K562 (cell line): ENCODE measurements around the gene CETN2. TPM values are rescaled to one million over a fixed set of nuclear protein-coding genes. Genes with fewer than 3 reads are reported as not detected.

Experiments
- ATAC-seq: fragments of 200-7000 bp; cut with Tn5 transposase; 3 replicates; pipeline ENCODE4 v1.9.1; 2020; ENCODE audit warnings: moderate library complexity
- BruUV-seq: library from RNA; stranded (reverse); fragments of 400-500 nt; replicated peaks from 2 replicates; lab custom pipeline; 2021; lab: Mats Ljungman, UMichigan
- CTCF ChIA-PET: fragments of 300-600 bp; formaldehyde crosslinking; extraction: SDS; loops from one replicate; lab custom pipeline; 2021; ENCODE audit warnings: low intra/inter-chr PET ratio; lab: Yijun Ruan, JAX
- POLR2A ChIA-PET: fragments of 300-600, 350-650 bp; sonication (Branson Sonifier 250); formaldehyde crosslinking; extraction: SDS; loops from one replicate; lab custom pipeline; 2021; ENCODE audit warnings: antibody characterized with exemption, inconsistent platforms; lab: Yijun Ruan, JAX
- DNase-seq, 4 experiments: peaks; one replicate each; pipeline versions ENCODE4 v3.0.0 to v3.0.0-alpha.2; 2011 to 2018; ENCODE audit warnings: low spot score in 3 of 4, mixed read lengths in 3 of 4; ENCODE audit errors: extremely low read depth in 1 of 4
- FAIRE-seq: peaks from 2 replicates; lab custom pipeline; 2011; peaks lifted over from hg19 to GRCh38; lab: Jason Lieb, UNC
- H2AFZ ChIP-seq: 2 replicates; pipeline ENCODE4 v1.6.0; 2011; ENCODE audit warnings: low read depth, low read length, control low read depth, inconsistent platforms
- H3K27ac ChIP-seq: fragments of 200-600 bp; 3 replicates; pipeline ENCODE4 v1.8.0; 2011; ENCODE audit warnings: low read depth, mild to moderate bottlenecking, control low read depth, inconsistent platforms, low read length, moderate library complexity, mixed read lengths; ENCODE audit errors: extremely low read depth
- H3K27me3 ChIP-seq, 2 experiments: fragments of 300-600 bp in 1 of 2; 2 replicates in 1 of 2; 3 replicates in 1 of 2; pipeline versions ENCODE4 v1.6.0 to v1.8.0; 2011; ENCODE audit warnings: inconsistent platforms in 2 of 2, low read length in 2 of 2, mild to moderate bottlenecking in 1 of 2, mixed read lengths in 1 of 2, moderate library complexity in 1 of 2; ENCODE audit not compliant: control insufficient read depth in 2 of 2, insufficient read depth in 2 of 2
- H3K36me3 ChIP-seq: fragments of 300-600 bp; 3 replicates; pipeline ENCODE4 v1.8.0; 2011; ENCODE audit warnings: mild to moderate bottlenecking, low read length, inconsistent platforms; ENCODE audit not compliant: control insufficient read depth, insufficient read depth
- H3K4me1 ChIP-seq, 2 experiments: fragments of 200-600 bp in 1 of 2; replicated peaks in 1 of 2; 2 replicates in 1 of 2; 3 replicates in 1 of 2; pipeline versions ENCODE4 v1.5.1 to v1.8.0; 2011; ENCODE audit warnings: inconsistent platforms in 2 of 2, low read length in 2 of 2, mild to moderate bottlenecking in 1 of 2, mixed read lengths in 1 of 2, moderate library complexity in 1 of 2; ENCODE audit not compliant: control insufficient read depth in 2 of 2, insufficient read depth in 2 of 2
- H3K4me2 ChIP-seq: 2 replicates; pipeline ENCODE4 v1.6.1; 2011; ENCODE audit warnings: low read length, control low read depth, inconsistent platforms, mixed read lengths; ENCODE audit not compliant: insufficient read depth
- H3K4me3 ChIP-seq: fragments of 200-600 bp; sonication (generic), shearing (Covaris generic); 2 replicates; pipeline ENCODE4 v1.5.1; 2016; ENCODE audit warnings: control low read depth, inconsistent platforms
- H3K79me2 ChIP-seq: fragments of 200-600 bp; 3 replicates; pipeline ENCODE4 v1.8.0; 2011; ENCODE audit warnings: low read length, inconsistent platforms; ENCODE audit not compliant: control insufficient read depth, insufficient read depth
- H3K9ac ChIP-seq, 2 experiments: 2 replicates each; pipeline versions ENCODE4 v1.6.0 to v1.6.1; 2011; ENCODE audit warnings: low read depth in 2 of 2, low read length in 2 of 2, control low read depth in 1 of 2, inconsistent platforms in 1 of 2, mild to moderate bottlenecking in 1 of 2, mixed read lengths in 1 of 2; ENCODE audit not compliant: insufficient read depth in 1 of 2
- H3K9me1 ChIP-seq: one replicate; pipeline ENCODE4 v1.6.0; 2011; ENCODE audit warnings: inconsistent platforms, mild to moderate bottlenecking, low read length, moderate library complexity; ENCODE audit not compliant: control insufficient read depth, insufficient read depth
- H3K9me3 ChIP-seq: replicated peaks from 2 replicates; pipeline ENCODE4 v1.5.1; 2011; ENCODE audit warnings: low read depth, low read length, inconsistent platforms; ENCODE audit not compliant: control insufficient read depth, insufficient read depth
- H4K20me1 ChIP-seq: replicated peaks from 2 replicates; pipeline ENCODE4 v1.6.1; 2011; ENCODE audit warnings: low read length, inconsistent platforms, mixed read lengths; ENCODE audit not compliant: control insufficient read depth, insufficient read depth
- KAT7 ChIP-seq: sonication (generic); formaldehyde crosslinking; IDR thresholded peaks from 2 replicates; pipeline ENCODE4 v1.8.0; 2022; ENCODE audit warnings: missing genetic modification reagents, mild to moderate bottlenecking, borderline replicate concordance
- KDM1A ChIP-seq, 2 experiments: fragments of 450-650 bp; IDR thresholded peaks; 2 replicates each; pipeline ENCODE4 v1.6.1; 2016; ENCODE audit warnings: mild to moderate bottlenecking in 2 of 2
- MYC ChIP-seq, 2 experiments: fragments of 250-450 bp in 1 of 2; sonication (Bioruptor Pico) in 1 of 2; IDR thresholded peaks; 2 replicates each; pipeline versions ENCODE4 v1.5.1 to v1.6.1; 2012 to 2021; ENCODE audit warnings: low read depth in 2 of 2, borderline replicate concordance in 1 of 2, improper control_type of control experiment in 1 of 2, low read length in 1 of 2, mild to moderate bottlenecking in 1 of 2, moderate library complexity in 1 of 2
- NCOA2 ChIP-seq, 2 experiments: fragments of 450-650 bp; IDR thresholded peaks; 2 replicates each; pipeline ENCODE4 v1.6.1; 2018; ENCODE audit warnings: mild to moderate bottlenecking in 2 of 2, moderate library complexity in 1 of 2; ENCODE audit not compliant: partially characterized antibody in 2 of 2
- PHF20 ChIP-seq: fragments of 450-650 bp; IDR thresholded peaks from 2 replicates; pipeline ENCODE4 v1.6.1; 2018; ENCODE audit not compliant: partially characterized antibody
- POLR3G ChIP-seq: IDR thresholded peaks from 2 replicates; pipeline ENCODE4 v1.6.1; 2011; ENCODE audit not compliant: insufficient read length, insufficient replicate concordance; ENCODE audit errors: extremely low read depth
- PTBP1 ChIP-seq: fragments of 200-400 bp; formaldehyde crosslinking; IDR thresholded peaks from 2 replicates; pipeline ENCODE4 v1.6.1; 2017; ENCODE audit warnings: low read depth, low read length
- TBP ChIP-seq: optimal IDR thresholded peaks from 2 replicates; pipeline ENCODE3; 2011; ENCODE audit warnings: low read depth, low read length, improper control_type of control experiment
- TCF3 ChIP-seq: sonication (generic); formaldehyde crosslinking; IDR thresholded peaks from 2 replicates; pipeline ENCODE4 v1.4.0; 2020; ENCODE audit warnings: mild to moderate bottlenecking, missing genetic modification reagents
- THRA ChIP-seq: fragments of 450-650 bp; IDR thresholded peaks from 2 replicates; pipeline ENCODE4 v1.6.1; 2017; ENCODE audit warnings: mild to moderate bottlenecking, moderate library complexity
- ZNF431 ChIP-seq: sonication (generic); formaldehyde crosslinking; IDR thresholded peaks from 2 replicates; pipeline ENCODE4 v1.8.0; 2022; ENCODE audit warnings: mild to moderate bottlenecking, missing genetic modification reagents
- ZNF830 ChIP-seq: fragments of 250-450 bp; sonication (Bioruptor Pico); IDR thresholded peaks from 2 replicates; pipeline ENCODE4 v1.5.0; 2021; ENCODE audit warnings: mild to moderate bottlenecking
- WGBS: fragments of 100-300 bp; shearing (Covaris generic); methylation state at CpG from one replicate; pipeline ENCODE4 v1.1.6; 2016; ENCODE audit warnings: low coverage, mixed read lengths; ENCODE audit not compliant: insufficient coverage; ENCODE audit errors: missing lambda C conversion rate; 5-methylcytosine and 5-hydroxymethylcytosine counted together
- in situ Hi-C: fragments of 300-500 bp; cut with MboI; formaldehyde crosslinking; loops from 4 replicates; pipeline ENCODE4 v1.15.0; 2018; ENCODE audit warnings: inconsistent platforms, mixed read lengths
- intact Hi-C: fragments of 100-400 bp; cut with micrococcal nuclease; formaldehyde crosslinking; loops from 2 replicates; pipeline ENCODE4 v1.14.2; 2022
- polyA plus RNA-seq, 8 experiments: library from polyadenylated mRNA; depleted of rRNA in 4 of 8; stranded (reverse) in 5 of 8; unstranded in 3 of 8; fragments of >200 nt; fragmentation: Nextera tagmentation in 2 of 8; fragmentation: Illumina TruSeq in 1 of 8; extraction: Ambion mirVana in 2 of 8; extraction: Trizol in 1 of 8; gene quantifications; 2 replicates each; pipeline versions ENCODE4 v1.2.1 to v1.2.3, GENCODE V29; 2011 to 2014; ENCODE audit warnings: inconsistent platforms in 1 of 8, missing spikeins in 1 of 8
- total RNA-seq, 7 experiments: library from RNA; depleted of rRNA in 6 of 7; stranded (reverse); fragments of >200 nt in 6 of 7; fragmentation: Illumina TruSeq in 2 of 7; extraction: Trizol in 2 of 7; gene quantifications; 2 replicates each; pipeline versions ENCODE4 v1.2.1 to v1.2.3, GENCODE V29; 2011 to 2021; ENCODE audit warnings: low replicate concordance in 1 of 7
- TF ChIP-seq, protein P1 (sequence below): fragments of 450-650 bp; IDR thresholded peaks from 2 replicates; pipeline ENCODE4 v1.6.1; 2016; ENCODE audit warnings: missing biosample characterization, missing genetic modification characterization

Gene CETN2
- total and polyA plus RNA-seq, 9 of the 15 experiments (the other 6 are each of a cell fraction or from before 2014, with no cell fraction given): 16.7 to 37.1 (median 27.6) TPM

- TF ChIP-seq THRA (no peak), POLR3G (no peak), PHF20 (no peak), NCOA2 (IDR thresholded peaks at IDR 0.05; ENCODE audit: partially characterized antibody in 2 of 2) (no peak)
- TF ChIP-seq, protein P1, sequence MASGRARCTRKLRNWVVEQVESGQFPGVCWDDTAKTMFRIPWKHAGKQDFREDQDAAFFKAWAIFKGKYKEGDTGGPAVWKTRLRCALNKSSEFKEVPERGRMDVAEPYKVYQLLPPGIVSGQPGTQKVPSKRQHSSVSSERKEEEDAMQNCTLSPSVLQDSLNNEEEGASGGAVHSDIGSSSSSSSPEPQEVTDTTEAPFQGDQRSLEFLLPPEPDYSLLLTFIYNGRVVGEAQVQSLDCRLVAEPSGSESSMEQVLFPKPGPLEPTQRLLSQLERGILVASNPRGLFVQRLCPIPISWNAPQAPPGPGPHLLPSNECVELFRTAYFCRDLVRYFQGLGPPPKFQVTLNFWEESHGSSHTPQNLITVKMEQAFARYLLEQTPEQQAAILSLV (tag): no peak
These were observed 16.5 kb downstream of the CETN2 start (continued) for GRCh38 chrX:152814048-152814447.

GRCh38 chrX:152813206-152813605 is 17.4 kb downstream of the CETN2 start:
- no peak for TF ChIP-seq PTBP1
- no peak for TF ChIP-seq KDM1A (IDR thresholded peaks at IDR 0.05)
- TF ChIP-seq TBP: no peak
- TF ChIP-seq ZNF431 (CRISPR knock-in tag): no peak
- TF ChIP-seq MYC (IDR thresholded peaks at IDR 0.05; ENCODE audit: low read depth, low read length): no peak
- no peak for TF ChIP-seq MYC (CRISPR knock-in tag; IDR thresholded peaks at IDR 0.05; ENCODE audit: borderline replicate concordance, low read depth)
- no peak for TF ChIP-seq KAT7 (CRISPR knock-in tag)
- TF ChIP-seq TCF3: no peak
- no peak for TF ChIP-seq ZNF830 (CRISPR knock-in tag)
- H3K4me1 ChIP-seq: peaks cover 0 to 8% of the 10 kb centered on the region in 2 experiments; a peak in 2 of 5 replicates
- no peak overlapping the region for H3K27ac ChIP-seq
- in situ Hi-C loops: no loop called here
- ATAC-seq: no peak
- H3K9me1 ChIP-seq: no peaks in the 10 kb centered on the region
- no peaks in the 10 kb centered on the region for H3K36me3 ChIP-seq
- H3K79me2 ChIP-seq: no peaks in the 10 kb centered on the region
- no peak overlapping the region for H3K4me3 ChIP-seq
- BruUV-seq: no TSS peak
- H2AFZ ChIP-seq: no peak overlapping the region
- no peak overlapping the region for H3K9ac ChIP-seq
- ChIA-PET POLR2A (interaction anchor here (0.5 to 1.3 kb wide), 3 partner anchors 11 to 173 kb away, joined by 3 to 5 read pairs (median 4); no protein-coding TSS in a partner anchor), CTCF (no interaction called here)
- no peaks in the 10 kb centered on the region for H3K9me3 ChIP-seq
- intact Hi-C loops: no loop called here
- no peak overlapping the region for H3K4me2 ChIP-seq
- no peak for DNase-seq
- no peak for FAIRE-seq
- WGBS: 60% methylated on average over 5 of the region's 5 CpGs
- H4K20me1 ChIP-seq: no peaks in the 10 kb centered on the region
- no peaks in the 10 kb centered on the region for H3K27me3 ChIP-seq
